K562 (cell line): Measurements from ENCODE around the gene NTRK3. TPM values are rescaled to one million over a fixed set of nuclear protein-coding genes. Genes with fewer than 3 reads are reported as not detected.

ENCODE experiments used
- ATAC-seq: fragments of 200-7000 bp; cut with Tn5 transposase; 3 replicates; pipeline ENCODE4 v1.9.1; 2020; ENCODE audit warnings: moderate library complexity
- BruUV-seq: library from RNA; stranded (reverse); fragments of 400-500 nt; replicated peaks from 2 replicates; lab custom pipeline; 2021; lab: Mats Ljungman, UMichigan
- CTCF ChIA-PET: fragments of 300-600 bp; formaldehyde crosslinking; extraction: SDS; loops from one replicate; lab custom pipeline; 2021; ENCODE audit warnings: low intra/inter-chr PET ratio; lab: Yijun Ruan, JAX
- POLR2A ChIA-PET: fragments of 300-600, 350-650 bp; sonication (Branson Sonifier 250); formaldehyde crosslinking; extraction: SDS; loops from one replicate; lab custom pipeline; 2021; ENCODE audit warnings: antibody characterized with exemption, inconsistent platforms; lab: Yijun Ruan, JAX
- DNase-seq, 4 experiments: peaks; one replicate each; pipeline versions ENCODE4 v3.0.0 to v3.0.0-alpha.2; 2011 to 2018; ENCODE audit warnings: low spot score in 3 of 4, mixed read lengths in 3 of 4; ENCODE audit errors: extremely low read depth in 1 of 4
- FAIRE-seq: peaks from 2 replicates; lab custom pipeline; 2011; peaks lifted over from hg19 to GRCh38; lab: Jason Lieb, UNC
- H2AFZ ChIP-seq: 2 replicates; pipeline ENCODE4 v1.6.0; 2011; ENCODE audit warnings: low read depth, low read length, control low read depth, inconsistent platforms
- H3K27ac ChIP-seq: fragments of 200-600 bp; 3 replicates; pipeline ENCODE4 v1.8.0; 2011; ENCODE audit warnings: low read depth, mild to moderate bottlenecking, control low read depth, inconsistent platforms, low read length, moderate library complexity, mixed read lengths; ENCODE audit errors: extremely low read depth
- H3K27me3 ChIP-seq, 2 experiments: fragments of 300-600 bp in 1 of 2; 2 replicates in 1 of 2; 3 replicates in 1 of 2; pipeline versions ENCODE4 v1.6.0 to v1.8.0; 2011; ENCODE audit warnings: inconsistent platforms in 2 of 2, low read length in 2 of 2, mild to moderate bottlenecking in 1 of 2, mixed read lengths in 1 of 2, moderate library complexity in 1 of 2; ENCODE audit not compliant: control insufficient read depth in 2 of 2, insufficient read depth in 2 of 2
- H3K36me3 ChIP-seq: fragments of 300-600 bp; 3 replicates; pipeline ENCODE4 v1.8.0; 2011; ENCODE audit warnings: mild to moderate bottlenecking, low read length, inconsistent platforms; ENCODE audit not compliant: control insufficient read depth, insufficient read depth
- H3K4me1 ChIP-seq, 2 experiments: fragments of 200-600 bp in 1 of 2; replicated peaks in 1 of 2; 2 replicates in 1 of 2; 3 replicates in 1 of 2; pipeline versions ENCODE4 v1.5.1 to v1.8.0; 2011; ENCODE audit warnings: inconsistent platforms in 2 of 2, low read length in 2 of 2, mild to moderate bottlenecking in 1 of 2, mixed read lengths in 1 of 2, moderate library complexity in 1 of 2; ENCODE audit not compliant: control insufficient read depth in 2 of 2, insufficient read depth in 2 of 2
- H3K4me2 ChIP-seq: 2 replicates; pipeline ENCODE4 v1.6.1; 2011; ENCODE audit warnings: low read length, control low read depth, inconsistent platforms, mixed read lengths; ENCODE audit not compliant: insufficient read depth
- H3K4me3 ChIP-seq: fragments of 200-600 bp; sonication (generic), shearing (Covaris generic); 2 replicates; pipeline ENCODE4 v1.5.1; 2016; ENCODE audit warnings: control low read depth, inconsistent platforms
- H3K79me2 ChIP-seq: fragments of 200-600 bp; 3 replicates; pipeline ENCODE4 v1.8.0; 2011; ENCODE audit warnings: low read length, inconsistent platforms; ENCODE audit not compliant: control insufficient read depth, insufficient read depth
- H3K9ac ChIP-seq, 2 experiments: 2 replicates each; pipeline versions ENCODE4 v1.6.0 to v1.6.1; 2011; ENCODE audit warnings: low read depth in 2 of 2, low read length in 2 of 2, control low read depth in 1 of 2, inconsistent platforms in 1 of 2, mild to moderate bottlenecking in 1 of 2, mixed read lengths in 1 of 2; ENCODE audit not compliant: insufficient read depth in 1 of 2
- H3K9me1 ChIP-seq: one replicate; pipeline ENCODE4 v1.6.0; 2011; ENCODE audit warnings: inconsistent platforms, mild to moderate bottlenecking, low read length, moderate library complexity; ENCODE audit not compliant: control insufficient read depth, insufficient read depth
- H3K9me3 ChIP-seq: replicated peaks from 2 replicates; pipeline ENCODE4 v1.5.1; 2011; ENCODE audit warnings: low read depth, low read length, inconsistent platforms; ENCODE audit not compliant: control insufficient read depth, insufficient read depth
- H4K20me1 ChIP-seq: replicated peaks from 2 replicates; pipeline ENCODE4 v1.6.1; 2011; ENCODE audit warnings: low read length, inconsistent platforms, mixed read lengths; ENCODE audit not compliant: control insufficient read depth, insufficient read depth
- CHD4 ChIP-seq: fragments of 200-600 bp; sonication (generic); IDR thresholded peaks from 3 replicates; pipeline ENCODE4 v1.6.1; 2012; ENCODE audit warnings: low read depth, mild to moderate bottlenecking, mixed read lengths, low read length, inconsistent platforms; ENCODE audit not compliant: insufficient read depth, insufficient replicate concordance, poor library complexity, severe bottlenecking
- DIDO1 ChIP-seq: fragments of 450-650 bp; IDR thresholded peaks from 2 replicates; pipeline ENCODE4 v1.6.1; 2016; ENCODE audit warnings: low read depth, missing biosample characterization, missing genetic modification characterization
- EP400 ChIP-seq: fragments of 450-650 bp; IDR thresholded peaks from 2 replicates; pipeline ENCODE4 v1.6.1; 2017; ENCODE audit warnings: antibody characterized with exemption, mild to moderate bottlenecking, moderate library complexity
- FOSL1 ChIP-seq: fragments of 200-800 bp; sonication (Bioruptor generic); conservative IDR thresholded peaks from 2 replicates; pipeline ENCODE4 v1.6.1; 2016; ENCODE audit warnings: missing genetic modification characterization, missing compliant biosample characterization
- FOXM1 ChIP-seq, 2 experiments: fragments of 450-650 bp in 1 of 2; sonication (generic) in 1 of 2; formaldehyde crosslinking in 1 of 2; IDR thresholded peaks; 2 replicates each; pipeline versions ENCODE4 v1.6.1 to v1.9.0; 2017 to 2022; ENCODE audit warnings: low read depth in 2 of 2, mild to moderate bottlenecking in 2 of 2, missing genetic modification reagents in 1 of 2, moderate library complexity in 1 of 2
- HDAC2 ChIP-seq: fragments of 450-650 bp; IDR thresholded peaks from 2 replicates; pipeline ENCODE4 v1.6.1; 2016; ENCODE audit warnings: mild to moderate bottlenecking
- NFRKB ChIP-seq: fragments of 450-650 bp; IDR thresholded peaks from 2 replicates; pipeline ENCODE4 v1.6.1; 2016; ENCODE audit warnings: low read depth
- ZC3H8 ChIP-seq: fragments of 450-650 bp; IDR thresholded peaks from 2 replicates; pipeline ENCODE4 v1.6.1; 2017
- ZFP30 ChIP-seq: fragments of 250-450 bp; sonication (Bioruptor Pico); IDR thresholded peaks from 2 replicates; pipeline ENCODE4 v1.8.0; 2022; ENCODE audit warnings: moderate library complexity, mild to moderate bottlenecking, inconsistent platforms, borderline replicate concordance
- ZNF282 ChIP-seq: sonication (generic); formaldehyde crosslinking; IDR thresholded peaks from 2 replicates; pipeline ENCODE4 v1.8.1; 2023; ENCODE audit warnings: missing genetic modification reagents
- ZNF77 ChIP-seq: fragments of 250-450 bp; sonication (Bioruptor Pico); IDR thresholded peaks from 2 replicates; pipeline ENCODE4 v1.5.0; 2020
- ZNF778 ChIP-seq: fragments of 450-650 bp; formaldehyde crosslinking; IDR thresholded peaks from 2 replicates; pipeline ENCODE4 v1.4.0; 2020; ENCODE audit warnings: mild to moderate bottlenecking, moderate library complexity
- ZNF830 ChIP-seq: fragments of 250-450 bp; sonication (Bioruptor Pico); IDR thresholded peaks from 2 replicates; pipeline ENCODE4 v1.5.0; 2021; ENCODE audit warnings: mild to moderate bottlenecking
- WGBS: fragments of 100-300 bp; shearing (Covaris generic); methylation state at CpG from one replicate; pipeline ENCODE4 v1.1.6; 2016; ENCODE audit warnings: low coverage, mixed read lengths; ENCODE audit not compliant: insufficient coverage; ENCODE audit errors: missing lambda C conversion rate; 5-methylcytosine and 5-hydroxymethylcytosine counted together
- in situ Hi-C: fragments of 300-500 bp; cut with MboI; formaldehyde crosslinking; loops from 4 replicates; pipeline ENCODE4 v1.15.0; 2018; ENCODE audit warnings: inconsistent platforms, mixed read lengths
- intact Hi-C: fragments of 100-400 bp; cut with micrococcal nuclease; formaldehyde crosslinking; loops from 2 replicates; pipeline ENCODE4 v1.14.2; 2022
- polyA plus RNA-seq, 8 experiments: library from polyadenylated mRNA; depleted of rRNA in 4 of 8; stranded (reverse) in 5 of 8; unstranded in 3 of 8; fragments of >200 nt; fragmentation: Nextera tagmentation in 2 of 8; fragmentation: Illumina TruSeq in 1 of 8; extraction: Ambion mirVana in 2 of 8; extraction: Trizol in 1 of 8; gene quantifications; 2 replicates each; pipeline versions ENCODE4 v1.2.1 to v1.2.3, GENCODE V29; 2011 to 2014; ENCODE audit warnings: inconsistent platforms in 1 of 8, missing spikeins in 1 of 8
- total RNA-seq, 7 experiments: library from RNA; depleted of rRNA in 6 of 7; stranded (reverse); fragments of >200 nt in 6 of 7; fragmentation: Illumina TruSeq in 2 of 7; extraction: Trizol in 2 of 7; gene quantifications; 2 replicates each; pipeline versions ENCODE4 v1.2.1 to v1.2.3, GENCODE V29; 2011 to 2021; ENCODE audit warnings: low replicate concordance in 1 of 7
- TF ChIP-seq, protein P1 (sequence below): fragments of 200-600 bp; sonication (generic); IDR thresholded peaks from one replicate; pipeline ENCODE4 v1.6.1; 2012; ENCODE audit warnings: mild to moderate bottlenecking, low read depth, low read length, inconsistent platforms

NTRK3 gene
- total and polyA plus RNA-seq, 9 of the 15 experiments (the other 6 are each of a cell fraction or from before 2014, with no cell fraction given): 0.11 to 0.13 TPM; not detected in 7

DNA sequence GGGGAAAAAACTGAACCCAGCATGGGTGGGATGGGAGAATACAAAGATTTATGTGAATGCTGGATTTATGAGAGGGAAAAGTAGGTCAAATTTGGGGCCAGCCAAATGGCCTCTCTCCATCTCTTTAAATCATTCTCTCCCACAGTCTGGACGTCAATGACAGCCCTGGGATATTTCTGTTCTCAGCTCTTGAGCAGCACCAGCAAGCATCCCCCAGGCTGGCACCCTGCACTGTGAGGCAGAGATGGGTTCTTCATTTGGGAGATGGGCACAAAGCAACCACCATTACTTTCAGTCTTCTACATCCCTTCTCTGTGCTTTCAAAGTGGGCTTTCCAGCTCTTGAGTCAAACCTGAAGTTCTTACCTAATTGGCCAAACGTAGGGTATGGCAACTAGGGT is 321.0 kb downstream of the NTRK3 start:
- intact Hi-C loops: no loop called here
- Histone ChIP-seq H3K4me2 (no peak overlapping the region), H3K79me2 (no peaks in the 10 kb centered on the region), H3K9me1 (no peaks in the 10 kb centered on the region), H3K36me3 (no peaks in the 10 kb centered on the region), H3K9me3 (no peaks in the 10 kb centered on the region), H3K27me3 (0 out of 5 replicates have a peak, but pooled peaks cover 0 to 4% of the 10 kb centered on the region in 2 experiments), H2AFZ (no peak overlapping the region), H3K4me3 (no peak overlapping the region), H4K20me1 (no peaks in the 10 kb centered on the region), H3K27ac (no peak overlapping the region), H3K9ac (no peak overlapping the region), H3K4me1 (no peaks in the 10 kb centered on the region)
- no TSS peak for BruUV-seq
- CTCF ChIA-PET: no interaction called here
- POLR2A ChIA-PET: interaction anchor here (0.7 kb wide), 1 partner anchor 8 kb away, joined by 3 read pairs; no protein-coding TSS in a partner anchor
- FAIRE-seq: no peak
- 0% methylated on average over 2 of the region's 2 CpGs for WGBS
- DNase-seq: no peak
- ATAC-seq: no peak
- in situ Hi-C loops: no loop called here
- TF ChIP-seq NFRKB (no peak), EP400 (no peak), HDAC2 (no peak), ZNF77 (no peak), FOSL1 (tag) (no peak), ZNF778 (CRISPR knock-in tag) (no peak), ZFP30 (CRISPR knock-in tag) (no peak), DIDO1 (tag) (no peak), ZNF282 (CRISPR knock-in tag) (no peak), ZNF830 (no peak), ZC3H8 (no peak), FOXM1 (IDR thresholded peaks at IDR 0.05; ENCODE audit: low read depth) (no peak), FOXM1 (CRISPR knock-in tag; IDR thresholded peaks at IDR 0.05; ENCODE audit: low read depth) (no peak), CHD4 (no peak)
- TF ChIP-seq, protein P1, sequence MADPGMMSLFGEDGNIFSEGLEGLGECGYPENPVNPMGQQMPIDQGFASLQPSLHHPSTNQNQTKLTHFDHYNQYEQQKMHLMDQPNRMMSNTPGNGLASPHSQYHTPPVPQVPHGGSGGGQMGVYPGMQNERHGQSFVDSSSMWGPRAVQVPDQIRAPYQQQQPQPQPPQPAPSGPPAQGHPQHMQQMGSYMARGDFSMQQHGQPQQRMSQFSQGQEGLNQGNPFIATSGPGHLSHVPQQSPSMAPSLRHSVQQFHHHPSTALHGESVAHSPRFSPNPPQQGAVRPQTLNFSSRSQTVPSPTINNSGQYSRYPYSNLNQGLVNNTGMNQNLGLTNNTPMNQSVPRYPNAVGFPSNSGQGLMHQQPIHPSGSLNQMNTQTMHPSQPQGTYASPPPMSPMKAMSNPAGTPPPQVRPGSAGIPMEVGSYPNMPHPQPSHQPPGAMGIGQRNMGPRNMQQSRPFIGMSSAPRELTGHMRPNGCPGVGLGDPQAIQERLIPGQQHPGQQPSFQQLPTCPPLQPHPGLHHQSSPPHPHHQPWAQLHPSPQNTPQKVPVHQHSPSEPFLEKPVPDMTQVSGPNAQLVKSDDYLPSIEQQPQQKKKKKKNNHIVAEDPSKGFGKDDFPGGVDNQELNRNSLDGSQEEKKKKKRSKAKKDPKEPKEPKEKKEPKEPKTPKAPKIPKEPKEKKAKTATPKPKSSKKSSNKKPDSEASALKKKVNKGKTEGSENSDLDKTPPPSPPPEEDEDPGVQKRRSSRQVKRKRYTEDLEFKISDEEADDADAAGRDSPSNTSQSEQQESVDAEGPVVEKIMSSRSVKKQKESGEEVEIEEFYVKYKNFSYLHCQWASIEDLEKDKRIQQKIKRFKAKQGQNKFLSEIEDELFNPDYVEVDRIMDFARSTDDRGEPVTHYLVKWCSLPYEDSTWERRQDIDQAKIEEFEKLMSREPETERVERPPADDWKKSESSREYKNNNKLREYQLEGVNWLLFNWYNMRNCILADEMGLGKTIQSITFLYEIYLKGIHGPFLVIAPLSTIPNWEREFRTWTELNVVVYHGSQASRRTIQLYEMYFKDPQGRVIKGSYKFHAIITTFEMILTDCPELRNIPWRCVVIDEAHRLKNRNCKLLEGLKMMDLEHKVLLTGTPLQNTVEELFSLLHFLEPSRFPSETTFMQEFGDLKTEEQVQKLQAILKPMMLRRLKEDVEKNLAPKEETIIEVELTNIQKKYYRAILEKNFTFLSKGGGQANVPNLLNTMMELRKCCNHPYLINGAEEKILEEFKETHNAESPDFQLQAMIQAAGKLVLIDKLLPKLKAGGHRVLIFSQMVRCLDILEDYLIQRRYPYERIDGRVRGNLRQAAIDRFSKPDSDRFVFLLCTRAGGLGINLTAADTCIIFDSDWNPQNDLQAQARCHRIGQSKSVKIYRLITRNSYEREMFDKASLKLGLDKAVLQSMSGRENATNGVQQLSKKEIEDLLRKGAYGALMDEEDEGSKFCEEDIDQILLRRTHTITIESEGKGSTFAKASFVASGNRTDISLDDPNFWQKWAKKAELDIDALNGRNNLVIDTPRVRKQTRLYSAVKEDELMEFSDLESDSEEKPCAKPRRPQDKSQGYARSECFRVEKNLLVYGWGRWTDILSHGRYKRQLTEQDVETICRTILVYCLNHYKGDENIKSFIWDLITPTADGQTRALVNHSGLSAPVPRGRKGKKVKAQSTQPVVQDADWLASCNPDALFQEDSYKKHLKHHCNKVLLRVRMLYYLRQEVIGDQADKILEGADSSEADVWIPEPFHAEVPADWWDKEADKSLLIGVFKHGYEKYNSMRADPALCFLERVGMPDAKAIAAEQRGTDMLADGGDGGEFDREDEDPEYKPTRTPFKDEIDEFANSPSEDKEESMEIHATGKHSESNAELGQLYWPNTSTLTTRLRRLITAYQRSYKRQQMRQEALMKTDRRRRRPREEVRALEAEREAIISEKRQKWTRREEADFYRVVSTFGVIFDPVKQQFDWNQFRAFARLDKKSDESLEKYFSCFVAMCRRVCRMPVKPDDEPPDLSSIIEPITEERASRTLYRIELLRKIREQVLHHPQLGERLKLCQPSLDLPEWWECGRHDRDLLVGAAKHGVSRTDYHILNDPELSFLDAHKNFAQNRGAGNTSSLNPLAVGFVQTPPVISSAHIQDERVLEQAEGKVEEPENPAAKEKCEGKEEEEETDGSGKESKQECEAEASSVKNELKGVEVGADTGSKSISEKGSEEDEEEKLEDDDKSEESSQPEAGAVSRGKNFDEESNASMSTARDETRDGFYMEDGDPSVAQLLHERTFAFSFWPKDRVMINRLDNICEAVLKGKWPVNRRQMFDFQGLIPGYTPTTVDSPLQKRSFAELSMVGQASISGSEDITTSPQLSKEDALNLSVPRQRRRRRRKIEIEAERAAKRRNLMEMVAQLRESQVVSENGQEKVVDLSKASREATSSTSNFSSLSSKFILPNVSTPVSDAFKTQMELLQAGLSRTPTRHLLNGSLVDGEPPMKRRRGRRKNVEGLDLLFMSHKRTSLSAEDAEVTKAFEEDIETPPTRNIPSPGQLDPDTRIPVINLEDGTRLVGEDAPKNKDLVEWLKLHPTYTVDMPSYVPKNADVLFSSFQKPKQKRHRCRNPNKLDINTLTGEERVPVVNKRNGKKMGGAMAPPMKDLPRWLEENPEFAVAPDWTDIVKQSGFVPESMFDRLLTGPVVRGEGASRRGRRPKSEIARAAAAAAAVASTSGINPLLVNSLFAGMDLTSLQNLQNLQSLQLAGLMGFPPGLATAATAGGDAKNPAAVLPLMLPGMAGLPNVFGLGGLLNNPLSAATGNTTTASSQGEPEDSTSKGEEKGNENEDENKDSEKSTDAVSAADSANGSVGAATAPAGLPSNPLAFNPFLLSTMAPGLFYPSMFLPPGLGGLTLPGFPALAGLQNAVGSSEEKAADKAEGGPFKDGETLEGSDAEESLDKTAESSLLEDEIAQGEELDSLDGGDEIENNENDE: no peak
